ENCODE measurements around the gene CCND2.
A peak's percentile ranks its signal among the peaks of the same experiment; 100 is the strongest.

CCND2 gene

GRCh38 chr12:4320853-4321701, 47.5 kb downstream of the CCND2 start, which contains the start of gene TIGAR:
TSS of gene TIGAR (plus strand) at chr12:4321213. CDS start at chr12:4321272, 59 bp downstream.
- H3K27me3 ChIP-seq (ENCODE audit: low read depth, low read length): no peaks in the 10 kb centered on the region
- peak within 1 kb of the TSS; percentile 20 for H2AFZ ChIP-seq (ENCODE audit: low read depth, low read length)
- no peaks in the 10 kb centered on the region for H4K20me1 ChIP-seq (ENCODE audit: insufficient read depth, low read length)
- H3K4me2 ChIP-seq (ENCODE audit: low read length): peak within 1 kb of the TSS; percentile 95
- peaks cover 4% of the 10 kb centered on the region for H3K36me3 ChIP-seq (replicated peaks; ENCODE audit: low read depth, low read length)
- H3K79me2 ChIP-seq (ENCODE audit: low read length): peaks cover 40% of the 10 kb centered on the region
- H3K9me3 ChIP-seq (ENCODE audit: insufficient read depth, low read length): no peaks in the 10 kb centered on the region
- TF ChIP-seq CTCF (IDR thresholded peaks at IDR 0.05; ENCODE audit: low read depth, low read length) (no peak), EZH2phosphoT487 (IDR thresholded peaks at IDR 0.05; ENCODE audit: low read depth) (no peak)
- H3K27ac ChIP-seq (ENCODE audit: low read length): peak within 1 kb of the TSS; percentile 62
- H3K4me3 ChIP-seq (ENCODE audit: low read length): peak within 1 kb of the TSS; percentile 96
- peaks cover 25% of the 10 kb centered on the region for H3K4me1 ChIP-seq (ENCODE audit: low read length)
- H3K9ac ChIP-seq (ENCODE audit: low read length): peak within 1 kb of the TSS; percentile 76

GRCh38 chr12:4322726-4323125, 49.2 kb downstream of the CCND2 start:
- Histone ChIP-seq H3K36me3 (replicated peaks; ENCODE audit: low read depth, low read length) (peaks cover 4% of the 10 kb centered on the region), H3K4me1 (ENCODE audit: low read length) (peaks cover 25% of the 10 kb centered on the region), H3K27ac (ENCODE audit: low read length) (peak overlapping the region; percentile 28), H3K9me3 (ENCODE audit: insufficient read depth, low read length) (no peaks in the 10 kb centered on the region), H2AFZ (ENCODE audit: low read depth, low read length) (no peak overlapping the region), H4K20me1 (ENCODE audit: insufficient read depth, low read length) (no peaks in the 10 kb centered on the region), H3K27me3 (ENCODE audit: low read depth, low read length) (no peaks in the 10 kb centered on the region), H3K4me3 (ENCODE audit: low read length) (peak overlapping the region; percentile 96), H3K79me2 (ENCODE audit: low read length) (peaks cover 54% of the 10 kb centered on the region), H3K9ac (ENCODE audit: low read length) (peak overlapping the region; percentile 76; the same call in 1 of the 2 replicates), H3K4me2 (ENCODE audit: low read length) (peak overlapping the region; percentile 77)
- TF ChIP-seq CTCF (IDR thresholded peaks at IDR 0.05; ENCODE audit: low read depth, low read length) (no peak), EZH2phosphoT487 (IDR thresholded peaks at IDR 0.05; ENCODE audit: low read depth) (no peak)

Data from OCI-LY3 (cell line).